Measurements from ENCODE around the gene IL17F.
"Not testable (repeated sequence)": the region's sequence is repeated elsewhere in the genome, so short reads cannot be mapped to it uniquely, and the experiment has no call there.

IL17F gene

GRCh38 chr6:52243282-52243893, 912 bp downstream of the IL17F start:
- no peak for DNase-seq

- no peak for DNase-seq
Observed at GRCh38 chr6:52241819-52242218, 2.5 kb downstream of the IL17F start.

- no peak for DNase-seq
Observed at GRCh38 chr6:52233975-52234823, 10.1 kb downstream of the IL17F start.

- DNase-seq, result no peak
Observed at GRCh38 chr6:52233005-52233404, 11.3 kb downstream of the IL17F start.

GRCh38 chr6:52231406-52232127, 12.7 kb downstream of the IL17F start:
- DNase-seq, result no peak

- no peak for DNase-seq
Observed at GRCh38 chr6:52230685-52231084, 13.6 kb downstream of the IL17F start.

GRCh38 chr6:52227495-52227894, 16.8 kb downstream of the IL17F start:
- no peak for DNase-seq

- no peak for DNase-seq
Observed at GRCh38 chr6:52221302-52221701, 23.0 kb downstream of the IL17F start.

GRCh38 chr6:52217761-52218160, 26.5 kb downstream of the IL17F start:
- no peak for DNase-seq

GRCh38 chr6:52216932-52217575, 27.2 kb downstream of the IL17F start:
- no peak for DNase-seq

GRCh38 chr6:52215787-52216186, 28.5 kb downstream of the IL17F start:
- DNase-seq, result no peak

GRCh38 chr6:52213127-52213526, 31.2 kb downstream of the IL17F start:
- DNase-seq, result no peak

- DNase-seq, result no peak
Observed at GRCh38 chr6:52210227-52210626, 34.1 kb downstream of the IL17F start.

- DNase-seq, result no peak
Observed at GRCh38 chr6:52209770-52210169, 34.5 kb downstream of the IL17F start.

- DNase-seq, result no peak
Observed at GRCh38 chr6:52208612-52209011, 35.7 kb downstream of the IL17F start.

GRCh38 chr6:52207066-52207465, 37.2 kb downstream of the IL17F start:
- no peak for DNase-seq

GRCh38 chr6:52201493-52201892, 42.8 kb downstream of the IL17F start:
- no peak for DNase-seq

- DNase-seq, result no peak
Observed at GRCh38 chr6:52201046-52201445, 43.3 kb downstream of the IL17F start.

GRCh38 chr6:52200088-52200487, 44.2 kb downstream of the IL17F start:
- DNase-seq, result not testable (repeated sequence)

GRCh38 chr6:52195886-52196285, 48.4 kb downstream of the IL17F start:
- no peak for DNase-seq

GRCh38 chr6:52191824-52192223, 52.5 kb downstream of the IL17F start:
- DNase-seq, result no peak

GRCh38 chr6:52190409-52190808, 53.9 kb downstream of the IL17F start:
- no peak for DNase-seq

- DNase-seq, result no peak
Observed at GRCh38 chr6:52189974-52190373, 54.3 kb downstream of the IL17F start.
